ENCODE measurements around the gene HOXD11.
A peak's percentile ranks its signal among the peaks of the same experiment; 100 is the strongest.

The HOXD11 gene

DNA sequence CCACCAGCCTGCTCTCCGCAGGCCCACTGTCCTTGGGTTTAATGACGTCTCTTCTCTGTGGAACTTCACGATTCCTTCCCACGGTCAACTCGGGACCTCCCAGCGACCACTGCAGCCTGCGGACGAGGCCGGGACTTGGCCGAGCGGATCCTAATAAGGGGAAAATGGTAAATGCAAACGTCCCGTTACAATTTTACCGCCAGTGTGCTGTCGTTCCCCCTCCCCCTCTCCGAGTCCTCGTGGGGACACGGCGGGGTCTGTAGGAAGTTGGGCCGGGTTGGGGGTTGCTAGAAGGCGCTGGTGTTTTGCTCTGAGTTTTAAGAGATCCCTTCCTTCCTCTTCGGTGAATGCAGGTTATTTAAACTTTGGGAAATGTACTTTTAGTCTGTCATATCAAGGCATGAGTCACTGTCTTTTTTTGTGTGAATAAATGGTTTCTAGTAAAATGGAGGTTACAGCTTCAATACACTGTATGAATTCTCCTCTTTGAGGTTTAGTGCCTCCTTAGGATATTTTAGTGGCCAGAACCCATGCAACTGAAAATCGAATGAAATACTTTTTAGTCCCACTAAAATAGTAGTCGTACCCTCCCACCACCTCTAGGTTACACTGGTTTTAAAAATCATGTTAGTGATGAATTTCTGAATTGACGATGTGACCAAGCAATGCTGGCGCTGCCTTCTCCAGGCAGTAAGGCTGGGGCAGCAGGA is 2.3 kb downstream of the HOXD11 start:
- DNase-seq: no peak

DNA sequence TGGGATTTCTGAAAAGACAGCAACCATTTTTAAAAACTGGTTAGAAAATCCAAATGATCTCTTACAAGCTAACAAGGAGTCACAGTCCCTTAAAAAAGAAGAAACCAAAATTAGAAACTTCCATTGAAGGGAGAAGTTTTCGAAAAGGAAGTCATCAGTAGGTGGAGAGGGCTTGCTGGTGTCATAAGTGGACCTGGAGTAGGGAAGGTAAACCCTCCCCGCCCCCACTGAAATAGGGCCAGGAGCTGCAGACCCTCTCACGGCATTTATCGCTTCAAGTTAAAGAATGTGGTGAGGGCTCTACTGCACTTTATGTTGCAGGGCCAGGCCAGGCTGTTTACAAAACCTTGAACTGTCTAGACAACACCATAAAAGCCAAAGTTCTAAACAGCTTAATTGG is 2.9 kb downstream of the HOXD11 start:
- no peak for DNase-seq

DNA sequence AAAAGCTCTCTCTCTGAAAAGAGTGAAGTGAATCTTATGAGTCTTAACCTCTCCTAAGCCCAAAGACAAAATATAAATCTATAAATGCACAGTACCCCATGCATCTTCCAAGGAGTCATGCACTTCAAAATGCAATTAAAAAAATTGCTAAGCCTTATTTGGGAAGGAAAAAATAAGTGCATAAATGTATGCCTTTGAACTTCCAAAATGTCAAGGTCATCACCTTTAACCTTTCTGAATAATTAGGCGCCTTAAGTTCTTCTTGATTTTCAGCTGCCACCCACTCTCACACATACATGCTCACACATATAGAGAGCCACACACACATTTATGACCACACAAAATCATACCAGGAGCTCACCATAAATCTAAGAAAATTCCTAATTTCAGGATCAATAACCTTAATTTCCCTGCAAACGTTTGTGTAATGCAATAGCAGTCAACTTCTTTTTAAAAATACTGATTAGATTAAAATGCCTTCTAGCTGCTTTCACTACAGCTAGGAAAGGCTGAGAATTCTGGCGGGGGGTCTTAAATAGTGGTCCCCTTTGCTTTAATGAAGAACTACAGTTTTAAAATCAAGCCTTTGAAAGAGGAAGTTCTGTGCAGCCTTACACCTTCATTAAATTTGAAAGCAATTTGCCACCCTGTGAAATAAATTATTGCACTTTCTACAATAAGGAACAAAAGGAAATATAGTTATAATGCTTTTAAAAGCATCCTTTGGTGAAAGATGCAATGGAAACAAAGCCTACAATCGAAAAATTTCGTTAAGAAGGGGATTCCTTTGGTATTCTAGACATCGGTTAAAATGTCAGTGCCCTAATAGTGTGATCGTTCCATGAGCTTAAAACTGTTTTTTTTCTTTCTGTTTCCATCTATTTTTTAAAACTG is 3.6 kb downstream of the HOXD11 start:
- DNase-seq: no peak

DNA sequence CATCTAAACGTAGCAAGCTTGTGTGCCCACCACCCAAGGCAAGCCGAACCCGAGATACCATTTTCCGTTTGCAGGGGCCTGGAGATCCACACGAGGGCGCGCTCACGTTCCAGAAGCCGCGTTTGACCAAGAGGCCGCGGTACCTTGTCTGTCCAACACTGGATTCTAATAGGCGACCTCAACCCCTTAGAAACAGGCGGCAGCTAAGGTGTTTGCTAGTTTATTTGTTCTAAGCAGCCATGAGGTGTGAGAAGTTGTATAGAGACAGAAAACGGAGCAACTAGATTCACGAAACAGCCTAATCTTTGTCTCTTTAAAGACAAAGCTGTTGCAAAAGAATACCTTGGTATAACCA is 4.2 kb downstream of the HOXD11 start:
- peak; percentile 90 for DNase-seq

DNA sequence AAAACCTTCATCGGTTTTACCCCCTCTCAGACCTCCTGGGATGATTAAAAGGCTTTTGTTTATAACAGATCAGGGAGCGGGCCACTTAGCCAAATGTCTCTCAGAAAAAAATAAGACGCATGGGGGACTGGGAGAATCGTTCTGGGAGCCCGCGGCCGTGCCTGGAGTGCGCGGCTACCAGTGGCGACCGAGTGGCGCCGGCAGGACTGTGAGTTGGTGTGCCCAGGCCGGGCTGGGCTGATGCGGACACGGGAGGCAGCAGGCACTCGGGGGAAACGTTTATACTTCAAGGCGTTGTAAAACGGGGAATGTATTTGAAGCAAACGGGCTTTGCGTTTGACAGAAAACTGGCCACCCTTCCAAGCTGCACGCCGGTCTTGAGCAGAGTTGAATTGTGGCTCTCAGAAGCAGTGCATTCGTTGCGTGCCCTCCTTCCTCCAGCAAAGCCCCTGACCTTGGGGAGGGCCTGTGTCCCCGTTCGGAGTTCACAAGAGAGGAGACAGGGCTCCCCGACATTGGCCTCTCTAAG is 4.8 kb downstream of the HOXD11 start:
- DNase-seq: no peak

DNA sequence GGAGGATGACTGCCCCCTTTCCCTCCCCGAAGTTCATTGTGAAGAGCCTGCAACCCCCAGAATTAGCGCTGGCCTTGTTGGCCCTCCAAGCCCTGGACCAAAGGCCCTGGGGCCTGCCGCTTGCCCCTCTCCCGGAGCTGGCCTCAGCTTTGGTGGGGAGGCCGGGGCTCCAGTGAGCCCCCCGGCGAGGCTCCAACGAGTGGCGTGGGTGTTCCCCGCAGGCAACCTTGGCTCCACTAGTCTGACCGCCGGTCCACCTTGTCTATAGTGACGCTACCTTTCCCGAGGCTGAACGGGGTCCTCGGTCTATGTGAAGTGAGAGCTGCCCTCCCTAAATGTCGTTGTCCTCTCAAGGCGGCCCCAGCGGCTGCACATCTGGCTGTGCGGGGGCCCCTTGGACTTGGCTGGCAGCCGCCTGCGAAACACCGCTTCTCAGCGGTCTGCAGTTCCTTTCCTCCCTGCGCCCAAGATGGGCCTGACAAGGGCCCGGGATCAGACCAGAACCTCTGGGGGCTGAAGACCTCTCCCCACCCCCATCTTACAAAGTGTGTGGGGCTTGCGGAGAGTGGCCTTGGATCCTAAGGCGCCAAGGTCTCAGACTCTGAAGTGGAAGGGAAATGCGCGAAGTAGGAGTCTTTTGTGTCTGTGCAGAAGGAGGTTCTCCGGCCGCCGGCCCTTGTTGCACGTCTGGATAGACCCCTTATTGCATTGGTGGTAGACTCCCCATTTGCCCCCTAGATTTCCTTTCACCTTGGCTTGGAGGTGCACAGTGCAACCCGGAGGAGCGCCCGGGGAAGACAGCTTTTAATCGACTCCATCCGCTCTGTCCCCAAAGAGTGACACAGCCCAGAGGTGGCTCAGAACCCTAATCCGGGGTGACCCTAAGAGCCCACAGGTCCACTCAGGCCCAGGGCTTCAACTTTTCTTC is 5.6 kb downstream of the HOXD11 start:
- no peak for DNase-seq

DNA sequence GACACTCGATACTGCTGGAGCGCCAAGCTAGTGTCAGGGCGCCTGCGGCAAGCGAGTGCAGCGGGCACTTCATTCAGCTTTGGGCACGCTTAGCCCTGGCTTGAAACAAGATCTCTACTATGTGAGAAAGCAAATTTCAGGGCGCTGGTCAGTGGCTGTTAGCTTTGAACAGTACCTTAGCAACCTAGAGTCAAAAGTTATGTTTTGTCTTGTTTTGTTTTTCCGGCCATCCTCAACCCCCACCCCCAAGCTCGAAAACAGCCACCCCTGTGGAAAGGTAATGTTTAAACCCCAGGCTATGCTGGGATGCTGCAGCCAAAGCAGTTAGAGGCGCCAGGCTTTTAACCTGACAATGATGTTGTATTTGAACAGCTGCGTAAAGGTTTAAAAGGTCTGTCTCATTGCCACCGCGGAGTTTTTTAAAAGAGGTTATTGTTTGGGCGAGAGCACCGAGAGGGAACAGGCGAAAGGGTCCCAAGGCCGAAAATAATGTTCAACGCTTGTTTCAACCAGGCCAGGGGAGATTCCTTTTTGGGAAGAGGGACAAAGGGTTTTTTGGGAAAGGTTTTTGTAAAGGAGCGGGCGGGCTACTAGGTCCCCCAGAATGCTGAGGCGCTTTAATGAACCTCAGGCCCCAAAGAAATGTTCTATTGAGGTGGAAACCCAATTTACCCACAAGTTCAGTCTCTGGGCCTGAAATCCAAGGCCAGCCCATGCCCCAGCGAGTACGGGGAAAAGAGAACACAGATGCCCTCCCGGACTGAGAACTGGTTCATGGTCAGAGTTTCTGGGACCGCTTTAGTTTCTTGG is 7.2 kb downstream of the HOXD11 start:
- DNase-seq: peak; percentile 94

DNA sequence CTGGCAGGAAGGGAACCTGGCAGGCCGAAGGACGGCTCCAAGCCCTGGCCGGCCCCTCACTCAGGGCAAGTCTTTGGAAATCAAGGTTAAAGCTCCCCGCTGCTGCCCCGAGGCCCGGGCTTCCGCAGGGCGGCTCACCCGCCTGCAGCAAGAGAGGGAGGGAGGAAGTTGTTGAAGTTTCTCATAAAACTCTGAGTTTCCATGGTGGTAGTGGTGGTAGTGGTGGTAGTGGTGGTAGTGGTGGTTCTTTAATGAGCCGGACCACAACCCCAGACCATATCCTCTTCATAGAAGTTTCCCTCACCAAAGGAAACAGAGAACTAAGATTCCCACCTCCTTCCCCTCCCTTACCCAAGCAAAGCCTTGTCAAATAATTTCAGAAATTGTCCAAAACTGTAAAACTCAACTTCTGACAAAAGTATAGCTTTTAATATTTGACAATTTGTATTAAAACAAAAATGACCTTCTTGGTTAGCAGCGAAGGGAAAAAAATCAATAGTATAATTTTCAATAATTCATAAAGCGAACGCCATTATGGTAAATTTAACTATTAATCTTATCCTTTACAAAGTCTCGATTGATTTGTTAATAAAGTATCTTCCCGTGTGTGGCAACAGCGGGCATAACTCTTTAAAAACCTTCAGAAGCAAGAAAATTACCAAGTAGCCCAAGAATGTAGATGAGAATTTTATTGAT is 8.0 kb downstream of the HOXD11 start:
- DNase-seq: no peak

DNA sequence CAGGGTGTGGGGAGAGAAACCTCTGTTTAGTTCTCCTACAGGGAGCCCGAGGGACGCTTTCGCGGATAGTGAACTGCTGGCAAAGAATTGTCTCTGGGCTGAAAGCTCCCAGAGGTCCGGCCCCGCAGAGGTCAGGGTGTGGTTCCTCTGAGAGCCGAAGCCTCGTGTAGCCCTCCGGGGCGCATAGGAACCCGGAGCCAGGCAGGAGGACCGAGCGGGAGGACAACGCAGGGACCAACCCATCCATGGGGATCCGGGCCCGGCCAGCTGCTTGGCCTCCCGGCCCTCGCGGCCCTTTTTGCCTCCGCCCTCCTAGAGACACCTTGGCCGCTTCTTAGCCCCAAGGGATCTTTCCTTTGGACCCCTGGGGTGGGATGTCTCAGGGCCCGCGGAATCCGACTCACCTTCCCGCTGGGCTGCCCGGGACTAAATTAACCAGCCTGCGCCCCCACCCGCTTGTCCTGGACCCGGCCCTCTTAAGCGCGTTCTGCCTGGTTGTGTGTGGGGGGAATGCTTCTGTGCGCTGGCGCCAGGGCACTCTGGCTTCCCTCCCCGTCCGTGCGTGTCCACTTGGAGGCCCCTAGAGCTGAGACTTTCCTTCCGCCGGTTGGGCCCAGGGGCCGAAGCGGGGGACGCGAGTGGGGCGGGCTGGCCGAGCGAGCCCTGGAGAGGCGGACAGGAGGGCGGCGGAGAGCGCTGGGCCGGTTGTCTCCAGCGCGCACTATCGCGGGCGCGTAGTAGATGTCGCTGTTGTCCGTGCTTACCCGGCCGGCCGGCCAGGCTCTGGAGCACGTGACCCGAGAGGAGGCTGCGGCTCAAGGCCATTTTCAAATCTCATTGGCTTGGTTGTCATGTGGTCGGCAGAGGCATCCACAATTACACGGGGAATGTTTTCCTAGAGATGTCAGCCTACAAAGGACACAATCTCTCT is 9.1 kb downstream of the HOXD11 start, which contains the start of gene HOXD10:
Gene HOXD10 (plus strand): TSS at position 896 of the 931 bp plus-strand sequence. CDS start 56 bp downstream, outside the sequence.
- no peak for DNase-seq

DNA sequence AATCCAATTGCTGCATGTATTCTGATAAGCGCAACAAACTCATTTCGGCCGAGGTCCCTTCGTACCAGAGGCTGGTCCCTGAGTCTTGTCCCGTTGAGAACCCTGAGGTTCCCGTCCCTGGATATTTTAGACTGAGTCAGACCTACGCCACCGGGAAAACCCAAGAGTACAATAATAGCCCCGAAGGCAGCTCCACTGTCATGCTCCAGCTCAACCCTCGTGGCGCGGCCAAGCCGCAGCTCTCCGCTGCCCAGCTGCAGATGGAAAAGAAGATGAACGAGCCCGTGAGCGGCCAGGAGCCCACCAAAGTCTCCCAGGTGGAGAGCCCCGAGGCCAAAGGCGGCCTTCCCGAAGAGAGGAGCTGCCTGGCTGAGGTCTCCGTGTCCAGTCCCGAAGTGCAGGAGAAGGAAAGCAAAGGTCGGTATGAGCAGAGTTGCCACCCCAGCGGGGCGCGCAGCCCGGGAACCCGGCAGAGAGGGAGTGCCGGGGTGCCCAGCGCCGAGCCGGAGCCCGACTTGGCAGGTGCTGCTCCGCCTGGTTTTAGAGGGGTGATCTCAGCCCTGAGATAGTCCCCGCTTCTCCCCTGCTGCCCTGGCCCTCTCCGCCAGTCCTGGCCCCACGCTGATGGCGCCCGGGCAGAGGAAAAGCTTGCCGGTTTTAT is 10.2 kb downstream of the HOXD11 start:
- DNase-seq: no peak

DNA sequence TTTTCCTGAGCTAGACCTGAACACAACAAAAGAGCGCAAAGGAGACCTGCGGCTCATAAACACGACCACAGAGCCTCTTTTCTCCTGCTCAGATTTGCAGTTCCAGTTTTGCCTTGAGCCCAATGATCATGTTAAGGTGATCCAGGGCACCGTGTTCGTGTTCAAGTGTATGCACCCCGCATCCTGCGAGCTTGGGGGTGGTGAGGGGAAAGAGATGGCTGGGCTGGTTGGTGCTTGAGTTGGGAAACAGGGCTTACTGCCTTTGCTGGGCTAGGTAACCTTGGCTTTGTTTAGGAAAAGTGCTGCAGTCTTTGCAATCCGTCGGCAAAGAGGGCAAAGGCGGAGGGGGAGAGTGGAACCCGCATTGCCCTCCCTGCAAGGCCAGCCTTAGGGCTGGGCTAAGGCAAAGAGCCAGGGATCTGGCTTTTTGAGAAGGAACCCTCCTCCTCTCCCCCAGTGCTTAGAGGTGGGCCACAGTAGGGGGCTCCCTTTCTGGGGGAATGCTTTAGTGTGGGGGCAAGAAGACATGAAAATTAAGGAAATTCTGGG is 10.8 kb downstream of the HOXD11 start:
- DNase-seq: no peak

DNA sequence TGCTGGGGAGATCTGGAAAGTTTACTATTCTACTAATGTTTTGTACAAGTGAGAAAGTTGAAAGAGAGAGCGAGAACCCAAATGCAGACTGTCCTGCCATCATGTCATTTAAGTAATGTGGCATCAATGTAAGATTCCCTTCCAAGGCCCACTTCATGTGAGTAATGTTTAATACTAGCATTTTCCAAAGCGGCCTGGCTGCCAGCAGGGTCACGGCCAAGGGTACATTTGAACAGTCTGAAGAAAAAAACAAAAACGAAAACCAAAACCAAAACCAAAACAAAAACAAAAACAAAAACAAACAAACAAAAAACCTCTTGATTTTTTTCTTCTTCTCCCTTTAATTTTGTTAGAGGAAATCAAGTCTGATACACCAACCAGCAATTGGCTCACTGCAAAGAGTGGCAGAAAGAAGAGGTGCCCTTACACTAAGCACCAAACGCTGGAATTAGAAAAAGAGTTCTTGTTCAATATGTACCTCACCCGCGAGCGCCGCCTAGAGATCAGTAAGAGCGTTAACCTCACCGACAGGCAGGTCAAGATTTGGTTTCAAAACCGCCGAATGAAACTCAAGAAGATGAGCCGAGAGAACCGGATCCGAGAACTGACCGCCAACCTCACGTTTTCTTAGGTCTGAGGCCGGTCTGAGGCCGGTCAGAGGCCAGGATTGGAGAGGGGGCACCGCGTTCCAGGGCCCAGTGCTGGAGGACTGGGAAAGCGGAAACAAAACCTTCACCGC is 11.7 kb downstream of the HOXD11 start:
- DNase-seq: peak; percentile 89

DNA sequence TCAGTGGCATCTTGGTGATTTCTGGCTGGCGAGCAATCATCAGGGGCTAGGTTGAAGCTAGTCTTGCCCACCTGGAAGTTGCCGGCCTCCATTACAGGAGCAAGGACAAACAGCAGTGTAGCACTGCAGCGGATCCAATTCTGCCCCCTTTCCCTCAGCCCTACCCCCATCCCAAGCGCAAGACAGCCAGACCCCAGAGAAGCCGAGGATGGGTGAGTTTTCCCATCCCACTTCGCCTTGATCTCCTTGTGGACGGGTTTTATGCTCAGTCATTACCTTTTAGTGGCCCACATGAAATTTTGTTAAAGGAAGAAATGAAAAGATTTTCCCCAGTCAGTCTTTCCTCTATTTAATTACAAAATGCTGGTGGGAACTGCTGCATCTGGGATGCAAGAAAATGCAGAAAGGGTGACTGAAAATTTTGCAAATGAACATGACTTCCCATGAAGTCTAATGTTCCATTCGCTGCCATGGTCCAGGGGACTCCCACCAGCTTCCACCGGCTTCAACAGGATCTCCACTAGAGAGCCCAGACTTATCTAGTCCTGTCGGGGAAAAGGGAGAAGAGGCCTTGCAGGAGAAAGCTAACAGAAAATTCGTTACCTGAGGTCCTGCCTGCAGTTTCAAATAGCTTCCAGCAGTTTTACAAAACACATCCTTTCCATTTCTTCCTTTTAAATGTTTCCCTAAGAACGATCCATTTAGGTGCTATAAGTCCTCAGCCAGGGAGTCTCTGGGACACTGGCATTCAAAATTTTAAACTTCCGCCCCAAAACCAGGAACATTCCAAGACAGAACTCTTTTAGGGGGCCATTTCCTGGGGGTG is 13.5 kb downstream of the HOXD11 start:
- no peak for DNase-seq

DNA sequence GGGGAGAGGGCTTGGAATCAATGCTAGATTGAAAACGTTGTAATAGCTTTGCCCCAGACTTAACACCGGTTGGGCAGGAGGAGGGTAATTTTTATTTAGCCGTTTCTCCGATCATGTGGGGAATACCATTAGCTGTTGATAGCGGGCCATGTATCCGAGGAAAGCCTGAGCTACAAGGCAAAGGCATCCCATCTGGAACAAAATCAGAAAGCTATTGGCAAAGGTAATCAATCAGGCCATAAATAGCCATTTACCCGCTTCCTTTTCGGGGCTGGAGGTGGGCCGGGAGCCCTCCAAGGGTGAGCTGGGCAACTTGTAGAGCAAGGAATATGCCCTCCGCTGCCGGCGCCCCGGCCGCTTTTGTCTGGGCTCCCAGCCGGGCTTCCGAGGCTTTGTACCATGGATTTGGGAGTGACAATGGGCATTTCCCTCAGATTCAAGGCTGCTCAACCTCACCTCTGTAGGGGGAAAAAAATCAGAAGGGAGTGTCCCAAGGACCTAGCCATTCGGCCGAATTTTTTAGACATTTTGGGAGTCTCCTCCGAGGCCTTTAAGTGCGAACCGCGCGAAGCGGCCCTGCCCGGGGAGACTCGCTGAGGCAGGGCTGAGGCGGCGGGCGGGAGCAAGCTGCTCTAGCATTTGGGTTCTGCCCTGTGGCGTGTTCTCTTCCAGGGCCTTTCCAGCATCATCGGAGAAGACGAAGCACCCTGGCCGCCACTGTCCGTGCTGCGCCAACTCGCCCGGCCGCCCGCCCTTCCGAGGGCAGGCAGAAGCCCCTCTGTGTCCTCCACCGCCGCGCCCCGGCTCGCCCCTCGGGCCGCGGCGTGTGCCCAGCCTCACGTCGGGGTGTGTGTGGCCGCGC is 14.3 kb downstream of the HOXD11 start:
- DNase-seq: no peak

DNA sequence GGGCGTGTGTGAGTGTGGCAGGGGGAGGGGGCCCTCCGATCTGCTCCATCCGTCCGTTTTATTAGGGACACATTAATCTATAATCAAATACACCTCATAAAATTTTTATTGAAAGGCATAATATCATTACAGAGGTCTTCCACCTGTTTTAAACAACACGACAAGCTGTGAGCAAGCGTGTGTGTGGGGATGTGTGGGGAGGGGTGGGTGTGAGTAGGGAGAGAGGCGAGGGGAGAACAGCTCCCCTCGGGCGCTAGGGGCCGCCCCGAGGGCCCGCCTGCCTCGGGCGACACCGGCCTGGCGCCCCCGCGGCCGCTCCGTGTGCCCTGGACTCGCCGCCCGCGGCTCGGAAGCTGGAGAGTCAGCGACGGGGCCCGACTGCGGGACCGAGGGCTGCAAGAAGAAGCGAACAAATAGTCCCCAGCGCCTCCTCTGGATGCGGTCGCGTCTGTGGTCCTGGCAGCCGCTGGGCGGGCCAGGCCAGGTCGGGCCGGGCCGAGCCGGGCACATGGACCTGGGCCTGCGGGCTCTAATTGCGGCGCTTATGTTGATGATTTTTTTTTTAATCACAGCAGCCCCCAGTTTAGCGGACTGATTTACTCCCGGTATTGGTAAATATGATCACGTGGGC is 15.1 kb downstream of the HOXD11 start:
- DNase-seq: no peak

All from NCI-H1105 treated with DMSO at 0.1 percent for 48 hours (cell line).